RWPE2 (cell line): ENCODE measurements around the gene ADRA2C.

Experiments
- ATAC-seq: fragments of 200-7000 bp; cut with Tn5 transposase; 3 replicates; pipeline ENCODE4 v1.9.1; 2021; ENCODE audit warnings: low read depth
- DNase-seq: peaks from one replicate; pipeline ENCODE4 v3.0.0-alpha.2; 2020; ENCODE audit warnings: low spot score
- H3K27ac ChIP-seq: fragments of 450-650 bp; 2 replicates; pipeline ENCODE4 v1.5.1; 2017; ENCODE audit warnings: mild to moderate bottlenecking; ENCODE audit not compliant: poor library complexity, severe bottlenecking
- H3K27me3 ChIP-seq: fragments of 250-450 bp; sonication (Bioruptor Pico); 2 replicates; pipeline ENCODE4 v1.5.1; 2021; ENCODE audit warnings: mild to moderate bottlenecking, moderate library complexity; ENCODE audit not compliant: insufficient read depth, poor library complexity, severe bottlenecking
- H3K36me3 ChIP-seq: fragments of 250-450 bp; sonication (Bioruptor Pico); 2 replicates; pipeline ENCODE4 v1.5.1; 2020; ENCODE audit warnings: low read depth, mild to moderate bottlenecking, moderate library complexity
- H3K4me1 ChIP-seq: fragments of 250-450 bp; sonication (Bioruptor Pico); 2 replicates; pipeline ENCODE4 v1.5.1; 2021; ENCODE audit warnings: mild to moderate bottlenecking, moderate library complexity; ENCODE audit not compliant: insufficient read depth, poor library complexity, severe bottlenecking
- H3K4me3 ChIP-seq: fragments of 250-450 bp; sonication (Bioruptor Pico); 2 replicates; pipeline ENCODE4 v1.5.1; 2021; ENCODE audit warnings: mild to moderate bottlenecking, moderate library complexity; ENCODE audit not compliant: severe bottlenecking
- H3K9me3 ChIP-seq: fragments of 250-450 bp; sonication (Bioruptor Pico); 2 replicates; pipeline ENCODE4 v1.5.1; 2021; ENCODE audit warnings: mild to moderate bottlenecking, moderate library complexity; ENCODE audit not compliant: severe bottlenecking
- TF ChIP-seq, protein P1 (sequence below): fragments of 450-650 bp; IDR thresholded peaks from one replicate; pipeline ENCODE4 v1.5.1; 2017; ENCODE audit warnings: mild to moderate bottlenecking, moderate library complexity; ENCODE audit not compliant: poor library complexity, severe bottlenecking

Gene ADRA2C

DNA sequence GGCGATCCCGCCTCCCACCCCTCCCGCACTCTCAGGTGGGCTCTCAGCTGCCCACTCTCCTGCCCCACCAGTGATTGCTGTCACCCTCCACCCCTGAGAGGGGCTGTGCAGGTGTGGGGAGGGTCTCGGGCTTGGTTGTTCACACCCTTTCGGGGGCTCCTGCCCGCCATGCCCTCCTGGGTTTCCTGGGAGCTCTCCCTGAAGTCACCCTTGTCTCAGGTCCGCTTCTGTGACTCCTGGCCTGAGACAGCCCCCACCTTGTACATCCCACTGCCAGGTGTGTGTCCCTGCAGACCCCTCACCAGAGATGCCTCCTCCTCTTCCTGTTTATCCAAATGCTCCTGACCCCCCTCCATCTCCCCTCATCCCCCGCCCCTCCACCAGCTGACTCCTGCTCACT is 37.8 kb downstream of the ADRA2C start:
- TF ChIP-seq, protein P1, sequence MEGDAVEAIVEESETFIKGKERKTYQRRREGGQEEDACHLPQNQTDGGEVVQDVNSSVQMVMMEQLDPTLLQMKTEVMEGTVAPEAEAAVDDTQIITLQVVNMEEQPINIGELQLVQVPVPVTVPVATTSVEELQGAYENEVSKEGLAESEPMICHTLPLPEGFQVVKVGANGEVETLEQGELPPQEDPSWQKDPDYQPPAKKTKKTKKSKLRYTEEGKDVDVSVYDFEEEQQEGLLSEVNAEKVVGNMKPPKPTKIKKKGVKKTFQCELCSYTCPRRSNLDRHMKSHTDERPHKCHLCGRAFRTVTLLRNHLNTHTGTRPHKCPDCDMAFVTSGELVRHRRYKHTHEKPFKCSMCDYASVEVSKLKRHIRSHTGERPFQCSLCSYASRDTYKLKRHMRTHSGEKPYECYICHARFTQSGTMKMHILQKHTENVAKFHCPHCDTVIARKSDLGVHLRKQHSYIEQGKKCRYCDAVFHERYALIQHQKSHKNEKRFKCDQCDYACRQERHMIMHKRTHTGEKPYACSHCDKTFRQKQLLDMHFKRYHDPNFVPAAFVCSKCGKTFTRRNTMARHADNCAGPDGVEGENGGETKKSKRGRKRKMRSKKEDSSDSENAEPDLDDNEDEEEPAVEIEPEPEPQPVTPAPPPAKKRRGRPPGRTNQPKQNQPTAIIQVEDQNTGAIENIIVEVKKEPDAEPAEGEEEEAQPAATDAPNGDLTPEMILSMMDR = no peak
- Histone ChIP-seq H3K27me3 (peaks cover 52% of the 10 kb centered on the region), H3K4me3 (no peak overlapping the region), H3K4me1 (no peaks in the 10 kb centered on the region), H3K9me3 (no peaks in the 10 kb centered on the region), H3K27ac (no peak overlapping the region), H3K36me3 (no peaks in the 10 kb centered on the region)
- no peak for ATAC-seq
- DNase-seq = no peak

GRCh38 chr4:3805026-3805425 is 38.8 kb downstream of the ADRA2C start:
- Histone ChIP-seq H3K27ac (no peak overlapping the region), H3K36me3 (no peaks in the 10 kb centered on the region), H3K27me3 (peaks cover 52% of the 10 kb centered on the region), H3K4me1 (no peaks in the 10 kb centered on the region), H3K9me3 (no peaks in the 10 kb centered on the region), H3K4me3 (no peak overlapping the region)
- TF ChIP-seq, protein P1 = no peak
- ATAC-seq (no peak), DNase-seq (no peak)

DNA sequence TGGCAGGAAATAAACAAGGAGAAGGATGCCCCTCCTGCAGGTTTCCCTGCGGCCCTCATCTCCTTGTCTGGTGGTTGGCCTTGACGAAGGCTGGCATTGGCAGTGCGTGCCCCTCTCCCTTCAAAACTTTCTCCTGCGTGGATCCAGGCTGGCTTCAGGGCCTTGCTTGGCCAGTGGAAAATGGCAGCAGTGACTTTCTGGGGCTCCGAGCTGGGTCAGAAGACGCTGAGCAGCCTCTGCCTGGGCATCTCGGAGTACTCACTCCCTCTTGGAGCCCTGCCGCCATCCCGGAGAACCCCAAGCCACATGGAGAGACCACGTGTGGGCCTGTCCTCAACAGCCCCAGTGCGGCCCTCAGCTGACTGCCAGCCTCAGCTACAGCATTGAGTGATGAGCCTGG is 39.5 kb downstream of the ADRA2C start:
- Histone ChIP-seq H3K36me3 (no peaks in the 10 kb centered on the region), H3K27ac (no peak overlapping the region), H3K4me1 (no peaks in the 10 kb centered on the region), H3K27me3 (peaks cover 52% of the 10 kb centered on the region), H3K9me3 (no peaks in the 10 kb centered on the region), H3K4me3 (no peak overlapping the region)
- TF ChIP-seq, protein P1 = no peak
- DNase-seq (no peak), ATAC-seq (no peak)

- Histone ChIP-seq H3K4me1 (no peaks in the 10 kb centered on the region), H3K27ac (no peak overlapping the region), H3K4me3 (no peak overlapping the region), H3K27me3 (peaks cover 39% of the 10 kb centered on the region), H3K9me3 (no peaks in the 10 kb centered on the region), H3K36me3 (no peaks in the 10 kb centered on the region)
- no peak for ATAC-seq
- no peak for DNase-seq
- TF ChIP-seq, protein P1 = no peak
Observed at GRCh38 chr4:3807311-3807710, 41.1 kb downstream of the ADRA2C start.

DNA sequence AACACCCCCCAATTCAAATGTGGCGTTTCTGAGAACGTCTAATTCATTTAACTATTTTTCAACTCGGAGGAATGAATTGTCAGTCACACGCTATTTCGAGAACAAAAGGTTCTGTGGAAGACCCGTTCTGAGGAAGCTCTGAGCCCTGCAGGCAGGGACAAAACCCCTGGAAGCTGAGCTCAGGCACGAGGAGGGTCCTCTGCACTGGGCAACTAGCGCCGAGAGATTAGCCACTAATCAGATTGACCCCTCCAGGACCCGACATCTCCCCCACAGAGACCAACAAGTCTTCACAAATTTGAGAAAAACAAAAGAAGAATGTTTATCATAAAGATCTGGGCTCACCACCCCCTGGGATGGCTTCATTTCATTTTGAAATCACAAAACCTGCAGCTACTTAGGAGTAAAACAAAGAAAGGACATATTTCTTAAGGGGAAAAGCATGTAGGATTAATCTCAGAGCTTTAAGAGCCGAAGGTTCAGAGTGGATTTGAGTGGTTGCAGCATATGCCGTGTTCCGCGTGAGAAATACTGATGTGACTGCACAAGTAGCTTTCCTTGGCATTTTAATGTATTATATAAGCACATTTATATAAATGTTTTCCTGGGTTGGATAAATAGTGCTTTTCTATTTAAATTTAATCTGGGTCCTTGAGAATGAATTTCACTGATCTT is 41.8 kb downstream of the ADRA2C start:
- Histone ChIP-seq H3K27me3 (peaks cover 33% of the 10 kb centered on the region), H3K4me1 (no peaks in the 10 kb centered on the region), H3K4me3 (no peak overlapping the region), H3K36me3 (no peaks in the 10 kb centered on the region), H3K27ac (no peak overlapping the region), H3K9me3 (no peaks in the 10 kb centered on the region)
- ATAC-seq (no peak), DNase-seq (no peak)
- TF ChIP-seq, protein P1 = no peak
